NCI-H1436 (cell line): ENCODE measurements around the gene RNF144B.
A peak's percentile ranks its signal among the peaks of the same experiment; 100 is the strongest.
"Not testable (repeated sequence)": the region's sequence is repeated elsewhere in the genome, so short reads cannot be mapped to it uniquely, and the experiment has no call there.

Experiments
- DNase-seq: peaks from one replicate; lab custom pipeline; 2025; lab: John Stamatoyannopoulos, UW

Gene RNF144B

DNA sequence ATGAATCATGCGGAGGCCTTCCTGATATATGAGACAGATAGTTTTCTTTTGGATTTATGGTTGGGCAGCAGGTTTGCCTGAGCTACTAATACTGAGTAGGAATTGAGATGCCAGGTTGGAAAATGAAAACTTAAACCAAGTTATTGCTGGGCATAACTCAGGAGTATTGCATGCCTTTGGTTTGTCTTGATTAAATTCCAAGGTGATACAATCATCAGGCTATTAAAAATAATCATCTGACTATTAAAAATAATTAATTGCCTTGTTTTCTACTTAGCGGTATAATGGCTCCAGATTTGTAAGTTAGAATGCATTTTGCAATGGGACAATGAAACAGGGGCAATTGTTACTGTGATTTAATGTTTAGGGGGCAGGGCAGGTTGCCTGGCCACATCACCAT is 15.5 kb upstream of the RNF144B start:
- no peak for DNase-seq

GRCh38 chr6:18380158-18380836 is 6.9 kb upstream of the RNF144B start:
- no peak for DNase-seq

DNA sequence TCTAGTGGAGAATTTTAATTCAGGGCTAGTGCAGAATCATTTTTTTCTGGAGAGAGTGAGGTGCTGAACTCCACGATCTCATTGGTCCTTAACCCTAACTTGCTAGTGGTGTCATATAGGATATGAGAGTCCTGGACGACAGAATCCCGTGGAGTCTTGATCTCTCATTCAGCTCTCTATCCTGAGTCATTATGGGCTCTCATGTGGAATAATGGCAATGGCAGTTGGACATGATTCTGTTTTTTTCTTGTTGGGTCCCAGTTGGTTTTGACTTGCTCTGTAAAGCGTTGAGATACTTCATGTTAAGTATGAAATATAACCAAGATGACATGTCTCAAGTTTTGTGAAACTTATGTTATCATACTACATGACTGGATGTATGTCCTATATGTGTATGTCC is 6.3 kb upstream of the RNF144B start:
- no peak for DNase-seq

- DNase-seq, result no peak
These were observed 3.7 kb upstream of the RNF144B start for GRCh38 chr6:18383441-18383840.

GRCh38 chr6:18384621-18385020 is 2.5 kb upstream of the RNF144B start:
- DNase-seq, result no peak

DNA sequence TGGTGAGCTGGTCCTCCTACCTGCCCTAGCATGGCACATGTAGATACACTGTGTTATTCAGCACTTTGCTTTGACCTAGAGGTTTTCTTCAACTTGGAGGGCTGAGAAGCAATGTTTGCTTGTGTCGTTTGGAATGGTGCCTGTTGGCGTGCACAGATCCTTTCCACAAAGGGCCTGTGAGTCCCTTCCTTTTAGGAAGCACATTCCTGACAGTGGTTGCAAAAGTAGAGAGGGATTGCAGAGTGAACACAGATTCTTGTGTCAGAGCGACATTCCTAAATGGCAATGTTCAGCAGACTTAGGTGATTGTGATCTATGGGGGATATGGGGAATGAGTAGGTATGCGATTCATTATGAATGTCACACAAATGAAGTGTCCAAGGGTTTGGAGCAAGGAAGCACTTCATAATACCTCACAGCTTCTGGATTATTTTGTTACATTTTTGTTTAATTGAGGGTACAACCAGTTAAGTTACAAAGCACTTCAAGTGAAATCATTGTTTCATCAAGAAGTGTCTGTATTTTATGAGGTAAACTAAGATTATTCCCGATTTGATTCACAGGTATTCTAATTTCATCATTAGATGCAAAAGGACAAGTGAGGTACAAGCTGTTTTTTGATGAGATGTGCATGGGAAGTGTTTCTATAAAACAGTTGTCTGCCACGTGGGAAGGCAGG is 713 bp upstream of the RNF144B start:
- no peak for DNase-seq

DNA sequence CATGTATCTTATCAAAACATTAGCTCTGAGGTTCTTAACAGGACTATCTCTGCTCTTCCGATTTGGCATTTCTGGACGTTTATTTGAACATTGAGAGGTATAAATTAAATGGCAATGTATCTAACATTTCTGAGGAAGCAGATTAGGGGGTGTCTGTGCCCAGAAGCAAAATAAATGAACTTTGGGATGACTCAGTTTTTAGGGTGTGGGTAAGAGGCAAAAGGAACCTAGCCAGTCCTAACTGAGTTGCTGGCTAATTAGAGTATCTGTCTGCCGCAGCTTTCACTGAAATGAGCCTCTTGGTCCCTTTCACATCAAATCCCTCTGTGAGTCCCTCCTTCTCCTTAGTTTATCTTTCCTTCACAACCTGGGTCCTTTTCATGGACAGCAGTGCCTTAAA is 1.1 kb downstream of the RNF144B start:
- DNase-seq, result no peak

GRCh38 chr6:18388942-18389341 is 1.8 kb downstream of the RNF144B start:
- DNase-seq, result no peak

DNA sequence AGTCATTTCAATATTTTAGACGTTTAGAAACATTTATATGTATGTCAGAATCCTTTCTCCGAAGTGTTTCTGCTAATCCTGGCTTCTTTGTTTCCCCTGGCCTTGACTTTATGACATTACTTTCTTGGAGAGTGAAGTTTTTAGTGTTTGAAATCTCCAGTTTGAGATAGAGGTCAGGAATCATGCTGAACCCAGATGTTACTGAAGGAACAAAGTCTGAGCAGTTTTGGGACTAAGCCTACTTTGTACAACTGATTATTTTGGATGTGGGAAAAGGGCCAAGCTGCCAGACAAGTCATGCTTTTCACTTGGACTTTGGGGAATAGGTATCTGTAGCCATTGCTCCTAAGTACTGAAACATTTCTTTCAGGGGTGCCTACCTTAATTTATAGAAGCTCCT is 2.3 kb downstream of the RNF144B start:
- DNase-seq, result no peak

- DNase-seq, result no peak
These were observed 3.3 kb downstream of the RNF144B start for GRCh38 chr6:18390476-18390875.

- DNase-seq, result peak; percentile 42
These were observed 3.9 kb downstream of the RNF144B start for GRCh38 chr6:18391023-18391422.

- DNase-seq, result no peak
These were observed 5.3 kb downstream of the RNF144B start for GRCh38 chr6:18392346-18392877.

DNA sequence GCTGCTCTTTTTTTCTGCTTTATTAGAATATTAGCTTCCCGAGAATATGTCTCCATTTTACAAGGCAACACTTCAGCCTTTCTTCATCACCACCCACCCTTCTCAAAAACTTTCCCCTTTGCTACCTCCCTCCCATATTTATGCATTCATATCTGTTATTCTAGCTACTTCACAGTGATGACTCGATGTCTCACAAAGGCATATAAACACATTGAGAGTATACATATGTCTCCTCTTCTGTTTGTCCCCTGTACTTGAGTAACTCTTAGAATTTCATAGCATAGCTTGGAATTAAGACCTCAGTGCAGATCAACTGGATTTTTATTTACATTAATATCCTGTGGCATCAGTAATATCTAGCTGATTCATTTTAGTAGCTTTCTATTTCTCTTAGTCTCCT is 6.5 kb downstream of the RNF144B start:
- no peak for DNase-seq

DNA sequence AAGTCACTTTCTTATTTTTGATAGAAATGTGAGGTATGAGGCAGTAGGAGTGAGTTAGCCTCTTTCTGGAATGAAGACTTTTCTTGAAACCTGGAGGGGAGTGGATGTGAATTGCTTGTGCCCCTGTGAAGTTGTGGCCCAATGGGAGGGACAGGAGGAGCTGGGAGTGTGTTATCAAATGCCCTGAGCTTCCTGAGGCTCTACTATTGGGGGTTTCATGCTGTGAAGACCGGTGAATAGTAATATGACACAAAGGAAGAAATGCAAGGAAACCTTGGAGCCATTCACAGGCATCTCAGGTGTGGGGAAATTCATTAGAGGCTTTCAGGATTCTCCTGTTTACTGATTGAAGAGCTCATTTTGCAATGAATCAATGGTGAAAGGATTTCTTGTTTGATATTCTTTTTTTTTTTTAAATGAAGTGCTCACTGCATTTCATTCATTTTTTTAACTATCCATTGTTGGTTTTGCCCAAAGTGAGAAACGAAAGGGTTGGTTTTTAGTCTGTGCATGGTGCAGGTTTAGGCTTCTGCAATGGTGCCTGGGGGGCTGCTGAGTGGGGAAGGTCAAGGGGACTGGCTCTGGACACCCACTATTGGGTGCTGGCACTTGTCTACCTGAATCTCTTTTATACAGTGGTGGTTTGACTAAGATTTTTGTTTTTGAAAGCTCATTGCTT is 8.2 kb downstream of the RNF144B start:
- no peak for DNase-seq

- DNase-seq, result no peak
These were observed 8.7 kb downstream of the RNF144B start for GRCh38 chr6:18395856-18396197.

- DNase-seq, result no peak
These were observed 10.6 kb downstream of the RNF144B start for GRCh38 chr6:18397701-18398100.

- DNase-seq, result not testable (repeated sequence)
These were observed 11.1 kb downstream of the RNF144B start for GRCh38 chr6:18398225-18398624.

GRCh38 chr6:18400831-18401446 is 13.8 kb downstream of the RNF144B start:
- no peak for DNase-seq

- DNase-seq, result not testable (repeated sequence)
These were observed 17.8 kb downstream of the RNF144B start for GRCh38 chr6:18404965-18405364.

GRCh38 chr6:18405477-18406293 is 18.5 kb downstream of the RNF144B start:
- DNase-seq, result no peak

GRCh38 chr6:18406955-18407749 is 20.0 kb downstream of the RNF144B start:
- no peak for DNase-seq
